GM21786 (cell line): ENCODE measurements around the gene PGGHG.
"Not testable (repeated sequence)": the region's sequence is repeated elsewhere in the genome, so short reads cannot be mapped to it uniquely, and the experiment has no call there.

Experiments
- ATAC-seq: cut with Tn5 transposase; IDR thresholded peaks from one replicate; pipeline ENCODE4 v1.9.1; 2021; ENCODE audit not compliant: unreplicated experiment

Gene PGGHG

DNA sequence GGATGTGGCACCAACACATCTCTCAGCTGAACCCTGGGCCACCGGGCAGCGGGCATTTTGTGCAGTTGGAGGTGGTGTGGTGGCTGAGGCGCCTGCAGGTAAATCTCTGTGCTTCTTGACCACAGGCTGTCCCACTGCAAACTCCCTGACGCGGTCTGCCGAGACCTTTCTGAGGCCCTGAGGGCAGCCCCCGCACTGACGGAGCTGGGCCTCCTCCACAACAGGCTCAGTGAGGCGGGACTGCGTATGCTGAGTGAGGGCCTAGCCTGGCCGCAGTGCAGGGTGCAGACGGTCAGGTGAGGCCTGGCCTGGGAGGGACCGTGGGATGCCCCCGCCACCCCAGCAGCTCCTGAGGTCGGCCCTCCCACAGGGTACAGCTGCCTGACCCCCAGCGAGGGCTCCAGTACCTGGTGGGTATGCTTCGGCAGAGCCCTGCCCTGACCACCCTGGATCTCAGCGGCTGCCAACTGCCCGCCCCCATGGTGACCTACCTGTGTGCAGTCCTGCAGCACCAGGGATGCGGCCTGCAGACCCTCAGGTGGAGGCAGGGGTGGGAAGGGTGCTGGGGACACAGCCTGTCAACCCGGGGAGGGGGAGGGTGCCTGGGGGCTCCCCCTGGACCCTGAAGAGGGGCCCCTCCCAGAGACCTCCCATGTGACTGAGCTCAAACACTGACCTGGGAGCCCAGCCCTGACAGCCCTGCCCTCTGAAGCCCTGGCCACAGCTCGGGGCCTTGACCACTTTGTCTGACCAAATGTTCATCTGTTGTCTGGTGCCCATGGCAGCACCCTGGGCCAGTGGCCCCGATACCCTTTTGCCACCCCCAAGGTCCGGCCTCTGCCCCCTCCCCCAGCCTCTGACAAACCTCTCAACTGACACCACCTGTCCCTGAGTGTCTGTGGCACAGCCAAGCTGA is 4.6 kb upstream of the PGGHG start:
- ATAC-seq: no peak

DNA sequence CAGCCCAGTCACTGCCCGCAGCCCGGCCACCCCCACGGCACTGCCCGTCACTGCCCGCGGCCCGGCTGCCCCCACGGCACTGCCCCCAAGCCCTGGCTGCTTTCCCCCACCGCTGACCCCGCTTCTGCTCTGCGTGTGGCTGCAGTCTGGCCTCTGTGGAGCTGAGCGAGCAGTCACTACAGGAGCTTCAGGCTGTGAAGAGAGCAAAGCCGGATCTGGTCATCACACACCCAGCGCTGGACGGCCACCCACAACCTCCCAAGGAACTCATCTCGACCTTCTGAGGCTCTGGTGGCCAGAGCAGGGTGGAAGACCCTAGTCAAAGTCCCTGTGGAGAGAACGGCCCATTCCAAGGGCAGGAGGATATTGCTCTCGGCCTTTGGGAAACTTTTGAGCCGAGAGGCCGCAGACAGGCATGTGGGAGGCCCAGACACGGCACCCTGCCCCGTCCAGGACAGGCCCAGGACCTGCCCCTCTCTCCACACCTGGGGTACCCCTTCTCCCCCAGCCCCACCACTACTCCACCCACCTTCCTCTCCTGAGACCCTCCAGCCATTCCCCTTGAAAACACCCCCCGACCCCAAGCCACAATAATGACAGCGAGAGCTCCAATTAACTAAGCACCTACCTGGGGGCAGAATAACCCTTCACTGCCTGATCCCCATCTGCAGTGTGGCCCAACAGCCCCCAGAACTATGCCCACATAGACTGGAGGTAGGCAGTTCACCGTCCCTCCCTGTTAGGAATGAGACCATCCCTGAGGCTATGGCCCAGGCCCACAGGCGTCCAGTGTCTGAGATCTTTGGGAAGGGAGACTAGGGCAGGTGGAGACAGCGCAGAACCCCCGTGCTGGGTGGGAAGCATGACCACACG is 3.7 kb upstream of the PGGHG start:
- no peak for ATAC-seq

DNA sequence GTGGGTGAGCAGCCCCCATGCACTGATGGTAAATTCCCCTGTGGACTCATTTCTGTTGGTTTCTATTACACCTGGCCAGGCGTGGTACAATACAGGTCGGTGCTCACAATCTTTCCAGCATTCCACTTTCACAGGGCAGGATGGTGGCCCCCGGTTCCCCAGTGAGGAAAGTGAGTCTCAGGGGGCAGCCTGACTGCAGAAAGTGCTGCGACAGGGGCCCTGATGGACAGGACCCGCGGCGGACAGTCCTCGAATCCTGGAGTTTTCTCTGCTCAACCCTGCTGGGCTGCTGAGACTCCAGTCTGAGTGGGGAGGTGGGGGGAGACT is 3.1 kb upstream of the PGGHG start:
- no peak for ATAC-seq

DNA sequence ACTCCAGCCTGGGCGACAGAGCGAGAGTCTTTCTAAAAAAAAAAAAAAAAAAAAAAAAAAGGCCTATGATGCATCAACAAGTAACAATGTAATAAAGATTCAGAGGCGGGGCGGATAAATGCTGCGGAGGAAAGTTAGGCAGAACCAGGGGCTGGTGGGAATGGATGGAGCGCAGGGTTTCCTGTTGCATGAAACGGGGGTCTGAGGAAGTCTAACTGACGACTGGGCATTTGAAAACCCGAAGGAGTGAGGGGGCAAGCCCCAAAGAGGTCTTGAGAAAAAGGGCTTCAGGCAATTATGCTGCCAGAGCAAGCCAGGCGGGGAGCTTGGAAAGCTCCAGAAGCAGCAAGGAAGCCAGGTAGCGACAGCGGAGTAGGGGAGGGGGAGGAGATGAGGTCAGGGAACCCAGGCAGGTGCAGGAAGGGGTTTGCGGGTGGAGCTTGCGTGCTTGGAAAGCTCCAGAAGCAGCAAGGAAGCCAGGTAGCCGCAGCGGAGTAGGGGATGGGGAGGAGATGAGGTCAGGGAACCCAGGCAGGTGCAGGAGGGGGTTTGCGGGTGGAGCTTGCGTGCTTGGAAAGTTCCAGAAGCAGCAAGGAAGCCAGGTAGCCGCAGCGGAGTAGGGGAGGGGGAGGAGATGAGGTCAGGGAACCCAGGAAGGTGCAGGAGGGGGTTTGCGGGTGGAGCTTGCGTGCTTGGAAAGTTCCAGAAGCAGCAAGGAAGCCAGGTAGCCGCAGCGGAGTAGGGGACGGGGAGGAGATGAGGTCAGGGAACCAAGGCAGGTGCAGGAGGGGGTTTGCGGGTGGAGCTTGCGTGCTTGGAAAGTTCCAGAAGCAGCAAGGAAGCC is 1.7 kb upstream of the PGGHG start:
- ATAC-seq: not testable (repeated sequence)

DNA sequence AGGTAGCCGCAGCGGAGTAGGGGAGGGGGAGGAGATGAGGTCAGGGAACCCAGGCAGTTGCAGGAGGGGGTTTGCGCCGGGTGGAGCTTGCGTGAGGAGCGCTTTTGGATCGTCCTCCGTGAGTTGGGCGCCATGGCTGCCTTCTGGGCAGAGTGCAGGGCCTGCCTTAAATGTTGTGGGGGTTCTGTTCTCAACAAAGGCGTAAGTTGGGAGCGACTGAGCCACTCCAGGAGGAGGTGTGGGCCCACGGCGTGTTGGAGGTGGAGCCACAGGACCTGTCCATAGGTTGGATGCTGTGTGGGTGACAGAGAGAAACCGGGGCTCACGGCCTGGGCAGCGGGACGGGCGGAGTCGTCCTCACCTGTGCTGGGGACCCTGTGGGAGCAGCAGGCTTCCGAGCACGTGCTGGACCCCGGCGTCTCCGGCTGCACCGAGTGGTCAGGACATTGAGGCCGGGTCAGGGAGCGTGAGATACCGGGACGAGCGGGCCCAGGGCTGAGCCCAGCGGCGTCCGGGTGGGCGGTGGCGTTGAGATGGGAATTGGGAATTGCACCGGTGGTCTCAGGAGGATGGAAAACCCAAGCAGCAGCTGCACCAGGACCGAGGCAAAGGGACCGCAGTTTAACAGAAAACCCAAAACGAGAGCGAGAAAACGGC is 977 bp upstream of the PGGHG start:
- no peak for ATAC-seq

DNA sequence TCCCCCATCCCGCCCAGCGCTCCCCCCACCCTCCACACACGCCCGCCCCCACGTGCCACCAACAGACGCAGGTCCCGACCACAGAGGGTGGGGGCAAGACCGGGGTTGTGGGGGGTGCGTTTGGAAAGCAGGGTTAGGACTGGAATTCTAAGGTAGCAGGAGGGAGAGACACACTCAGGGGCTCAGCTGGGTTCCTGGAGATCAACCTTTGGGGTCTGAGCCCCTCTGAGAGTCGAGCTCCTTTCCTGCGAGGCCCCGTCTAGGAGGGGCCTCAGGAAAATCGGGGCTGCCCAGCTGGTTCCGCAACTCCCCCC is 429 bp downstream of the PGGHG start:
- no peak for ATAC-seq

DNA sequence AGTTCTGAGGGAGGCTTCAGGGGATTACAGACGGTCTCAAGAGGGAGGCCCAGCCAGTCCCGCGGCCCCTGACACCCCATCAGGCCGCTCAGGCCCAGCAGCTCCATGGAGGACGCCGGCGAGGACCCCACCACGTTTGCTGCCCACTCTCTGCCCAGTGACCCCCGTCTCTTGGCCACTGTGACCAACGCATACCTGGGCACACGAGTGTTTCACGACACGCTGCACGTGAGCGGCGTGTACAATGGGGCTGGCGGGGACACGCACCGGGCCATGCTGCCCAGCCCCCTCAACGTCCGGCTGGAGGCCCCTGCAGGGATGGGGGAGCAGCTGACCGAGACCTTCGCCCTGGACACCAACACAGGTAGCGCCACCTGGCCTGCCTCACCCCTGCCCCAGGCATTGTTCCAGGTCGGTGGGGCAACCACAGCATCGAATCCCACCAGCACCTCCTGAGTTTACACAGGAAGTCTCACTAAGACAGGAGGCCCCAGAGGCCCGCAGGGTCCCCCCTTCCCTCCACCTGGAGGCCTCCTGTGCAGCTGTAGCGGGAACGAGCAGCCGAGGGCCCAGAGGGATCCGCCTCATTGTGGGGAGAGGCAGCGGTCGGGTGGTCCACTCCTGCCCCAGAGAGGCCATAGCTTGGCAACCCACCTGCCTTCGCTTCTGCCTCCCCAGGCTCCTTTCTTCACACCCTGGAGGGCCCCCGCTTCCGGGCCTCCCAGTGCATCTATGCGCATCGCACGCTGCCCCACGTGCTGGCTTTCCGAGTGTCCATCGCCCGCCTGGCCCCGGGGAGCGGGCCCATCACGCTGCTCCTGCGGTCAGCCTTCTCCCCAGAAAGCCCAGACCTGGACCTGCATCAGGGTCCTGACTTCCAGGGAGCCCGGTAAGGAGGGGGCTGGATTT is 1.0 kb downstream of the PGGHG start:
- ATAC-seq: no peak

DNA sequence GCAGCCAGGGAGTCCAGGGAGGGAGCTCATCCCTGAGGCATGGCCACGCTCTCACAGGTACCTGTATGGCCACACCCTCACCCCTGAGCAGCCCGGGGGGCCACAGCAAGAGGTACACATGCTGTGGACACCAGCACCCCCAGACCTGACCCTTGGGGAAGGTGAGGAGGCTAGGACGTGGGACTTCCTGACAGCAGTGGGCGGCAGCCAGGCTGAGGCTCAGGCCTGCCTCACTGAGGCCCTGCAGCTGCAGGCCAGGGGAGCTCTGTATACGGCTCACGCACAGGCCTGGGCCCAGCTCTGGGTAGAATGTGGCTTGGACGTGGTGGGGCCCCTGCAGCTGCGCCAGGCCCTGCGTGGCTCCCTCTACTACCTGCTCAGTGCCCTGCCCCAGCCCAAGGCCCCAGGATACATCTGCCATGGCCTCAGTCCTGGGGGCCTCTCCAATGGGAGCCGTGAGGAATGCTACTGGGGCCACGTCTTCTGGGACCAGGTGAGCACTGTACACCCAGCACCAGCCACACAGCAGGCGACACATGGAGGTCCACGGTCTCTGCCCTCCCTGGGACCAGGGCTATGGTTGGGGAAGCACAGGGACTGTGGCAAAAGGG is 1.8 kb downstream of the PGGHG start:
- ATAC-seq: no peak

DNA sequence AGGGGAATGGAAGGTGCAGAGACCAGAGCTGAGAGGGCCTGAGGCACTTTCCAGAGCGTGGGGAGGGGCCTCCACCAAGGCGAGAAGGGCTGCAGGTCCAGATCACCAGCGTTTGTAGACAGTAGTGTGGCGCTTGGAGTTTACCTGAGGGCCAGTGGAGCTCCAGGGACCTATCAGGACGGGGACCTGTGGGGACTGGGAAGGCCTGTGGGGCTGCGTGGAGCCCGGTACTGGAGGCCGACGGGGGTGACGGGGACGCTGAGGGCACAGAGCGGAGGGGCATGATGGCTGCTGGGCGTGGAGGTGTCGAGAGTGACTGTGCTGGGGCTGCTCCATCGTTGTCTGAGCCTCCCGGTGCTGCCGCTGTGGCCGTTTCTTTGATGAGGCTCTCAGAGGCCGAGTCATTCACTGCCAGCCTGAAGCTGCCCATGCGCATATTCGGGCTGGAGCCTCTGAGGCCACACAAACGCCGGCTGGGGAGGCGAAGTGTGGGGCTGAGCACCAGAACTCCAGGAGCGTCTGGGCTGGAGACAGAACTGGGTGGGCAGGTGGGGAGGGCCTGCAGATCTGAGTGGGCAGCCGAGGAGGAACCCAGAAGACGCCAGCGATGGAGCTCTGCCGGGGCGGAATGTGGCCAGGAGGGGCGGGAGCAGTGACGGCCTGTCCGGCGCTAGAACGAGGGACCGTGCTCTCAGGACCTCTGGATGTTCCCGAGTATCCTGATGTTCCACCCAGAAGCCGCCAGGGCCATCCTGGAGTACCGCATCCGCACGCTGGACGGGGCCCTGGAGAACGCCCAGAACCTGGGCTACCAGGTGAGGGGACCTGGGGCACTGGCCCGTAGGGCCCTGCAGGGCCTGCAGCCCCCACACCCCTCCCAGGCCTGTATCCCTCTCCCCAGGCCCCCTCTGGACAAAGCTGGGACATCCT is 2.6 kb downstream of the PGGHG start:
- no peak for ATAC-seq

DNA sequence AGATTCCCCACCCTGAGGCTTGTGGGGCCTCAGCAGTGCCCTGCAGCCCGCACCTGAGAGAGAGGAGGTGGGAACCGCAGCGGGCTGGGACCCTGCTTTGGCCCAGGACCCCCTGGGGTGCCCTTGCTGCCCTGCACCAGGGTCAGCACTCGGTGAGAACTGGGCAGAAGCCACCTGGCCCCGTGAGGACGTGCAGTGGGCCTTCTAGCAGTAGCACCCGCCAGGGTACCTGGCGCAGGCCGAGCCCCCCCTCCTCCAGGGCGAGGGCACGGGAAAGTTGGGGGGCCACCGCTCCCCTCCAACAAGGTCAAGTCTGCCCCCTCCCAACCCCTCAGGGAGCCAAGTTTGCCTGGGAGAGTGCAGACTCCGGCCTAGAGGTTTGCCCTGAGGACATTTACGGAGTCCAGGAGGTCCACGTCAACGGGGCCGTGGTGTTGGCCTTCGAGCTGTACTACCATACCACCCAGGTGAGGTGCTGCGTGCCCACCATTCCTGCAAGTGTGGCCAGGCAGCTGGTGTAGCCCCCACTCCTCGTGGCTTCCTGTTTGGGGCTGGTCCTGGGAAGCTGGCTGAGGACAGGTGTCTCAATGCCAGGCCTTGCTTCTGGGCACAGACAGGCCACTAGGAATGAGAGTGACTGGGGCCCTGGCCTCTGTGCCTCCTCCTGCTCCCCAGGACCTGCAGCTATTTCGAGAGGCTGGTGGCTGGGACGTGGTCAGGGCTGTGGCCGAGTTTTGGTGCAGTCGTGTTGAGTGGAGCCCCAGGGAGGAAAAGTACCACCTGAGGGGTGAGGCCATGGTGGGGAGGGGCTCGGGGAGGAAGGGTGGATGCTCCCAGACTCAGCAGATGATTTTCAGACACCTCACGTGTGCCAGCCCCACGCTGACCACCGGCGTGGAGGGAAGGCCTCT is 3.5 kb downstream of the PGGHG start:
- no peak for ATAC-seq

DNA sequence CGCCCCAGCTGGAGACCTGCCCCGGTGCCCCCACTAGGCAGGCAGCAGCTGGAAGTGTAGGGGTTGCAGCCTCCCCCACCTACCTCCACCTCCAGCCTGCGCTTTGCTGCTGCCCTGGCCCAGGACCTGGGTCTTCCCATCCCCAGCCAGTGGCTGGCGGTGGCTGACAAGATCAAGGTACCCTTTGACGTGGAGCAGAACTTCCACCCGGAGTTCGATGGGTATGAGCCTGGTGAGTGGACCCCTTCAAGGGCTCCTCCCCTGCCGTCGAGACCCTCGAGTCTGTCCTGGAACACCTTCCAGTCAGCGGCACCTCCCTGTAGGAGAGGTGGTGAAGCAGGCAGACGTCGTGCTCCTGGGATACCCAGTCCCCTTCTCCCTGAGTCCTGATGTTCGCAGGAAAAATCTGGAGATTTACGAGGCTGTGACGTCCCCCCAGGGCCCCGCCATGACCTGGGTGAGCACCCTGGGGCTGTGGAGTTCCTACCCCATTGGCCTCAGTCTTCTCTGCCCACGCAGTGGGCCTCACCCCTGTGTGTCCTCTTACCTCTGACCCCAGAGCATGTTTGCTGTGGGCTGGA is 4.4 kb downstream of the PGGHG start:
- ATAC-seq: no peak

DNA sequence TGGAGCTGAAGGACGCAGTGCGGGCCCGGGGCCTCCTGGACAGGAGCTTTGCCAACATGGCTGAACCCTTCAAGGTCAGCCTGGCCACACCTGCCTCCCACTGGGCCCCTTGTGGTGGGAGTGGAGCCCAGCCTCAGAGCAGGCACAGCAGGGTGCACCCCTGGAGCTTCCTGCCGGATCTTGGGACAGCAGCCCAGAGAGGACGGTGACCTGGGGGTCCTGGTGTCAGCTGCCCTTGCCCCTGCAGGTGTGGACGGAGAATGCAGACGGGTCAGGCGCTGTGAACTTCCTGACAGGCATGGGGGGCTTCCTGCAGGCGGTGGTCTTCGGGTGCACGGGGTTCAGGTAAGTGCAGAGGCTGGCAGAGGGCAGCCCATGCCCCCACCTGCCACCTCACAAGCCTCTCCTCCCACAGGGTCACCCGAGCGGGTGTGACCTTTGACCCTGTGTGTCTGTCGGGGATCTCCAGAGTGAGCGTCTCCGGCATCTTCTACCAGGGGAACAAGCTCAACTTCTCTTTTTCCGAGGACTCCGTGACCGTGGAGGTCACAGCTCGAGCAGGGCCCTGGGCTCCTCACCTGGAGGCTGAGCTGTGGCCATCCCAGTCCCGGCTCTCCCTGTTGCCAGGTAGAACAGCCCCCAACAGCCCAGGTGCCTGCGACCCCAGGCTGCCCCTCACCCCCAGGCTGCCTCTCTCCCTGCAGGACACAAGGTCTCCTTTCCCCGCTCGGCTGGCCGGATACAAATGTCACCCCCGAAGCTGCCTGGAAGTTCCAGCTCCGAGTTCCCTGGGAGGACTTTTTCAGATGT is 5.1 kb downstream of the PGGHG start:
- ATAC-seq: no peak

DNA sequence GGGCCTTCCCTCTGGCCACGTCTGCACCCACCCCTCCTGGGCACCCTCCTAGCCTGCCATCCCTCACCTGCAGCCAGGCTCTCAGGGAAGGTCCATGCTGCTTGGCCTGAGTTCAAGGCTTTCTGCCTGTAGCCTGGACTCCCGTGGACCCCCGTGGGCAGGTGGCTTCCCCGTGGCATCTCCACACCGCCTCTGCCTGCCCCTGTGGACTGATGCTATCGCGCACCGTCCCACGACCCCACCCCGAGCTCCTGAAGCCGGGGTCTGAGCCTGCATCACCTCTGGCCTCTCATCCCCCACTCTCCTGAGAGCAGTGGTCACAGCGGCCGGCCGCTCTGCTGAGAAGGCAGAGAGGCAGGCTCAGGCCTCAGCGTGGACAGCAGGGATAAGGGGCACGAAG is 5.9 kb downstream of the PGGHG start:
- no peak for ATAC-seq

DNA sequence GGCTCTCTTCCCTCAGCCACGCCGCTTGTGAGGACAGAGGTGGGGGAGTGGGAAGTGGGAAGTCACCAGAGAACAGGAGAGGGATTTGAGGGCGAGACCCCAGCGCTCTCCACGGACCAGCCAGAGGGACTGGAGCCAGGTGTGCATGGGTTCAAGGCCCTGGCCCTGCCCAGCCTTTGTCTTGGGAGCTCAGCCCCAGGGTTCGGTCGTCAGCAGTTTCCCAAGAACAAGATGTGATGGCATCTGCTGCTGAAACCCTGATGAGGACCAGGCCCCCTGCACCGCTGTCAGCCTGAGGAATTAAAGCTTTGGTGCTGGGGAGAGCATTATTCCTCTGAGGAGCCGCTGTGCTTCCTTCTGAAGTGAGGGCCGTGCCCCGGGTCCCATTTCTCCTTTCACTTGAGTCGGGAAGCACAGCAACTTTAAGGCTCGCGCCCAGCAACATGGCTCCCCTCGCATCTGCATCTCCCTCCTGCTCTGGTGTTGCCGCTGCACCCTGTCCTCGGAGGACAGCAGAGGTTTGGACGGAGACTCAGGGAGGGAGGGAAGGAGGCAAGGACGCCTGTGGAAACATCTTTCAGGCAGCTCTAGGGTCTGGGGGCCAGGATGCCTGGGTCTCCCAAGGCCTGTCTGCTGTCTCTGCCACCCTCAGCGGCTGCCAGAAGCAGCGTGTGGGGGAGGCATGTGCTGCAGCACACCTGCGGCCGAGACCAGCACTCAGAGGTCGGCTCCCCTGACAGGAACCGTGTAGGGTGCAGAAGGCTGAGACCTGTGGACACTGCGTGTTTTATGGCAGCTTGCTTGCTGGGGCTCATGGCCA is 6.6 kb downstream of the PGGHG start:
- ATAC-seq: no peak
